ENCODE measurements around the gene ARL14. TPM values are rescaled to one million over a fixed set of nuclear protein-coding genes. Genes with fewer than 3 reads are reported as not detected.

ARL14 gene
- total and polyA plus RNA-seq, 9 donors, result not detected

DNA sequence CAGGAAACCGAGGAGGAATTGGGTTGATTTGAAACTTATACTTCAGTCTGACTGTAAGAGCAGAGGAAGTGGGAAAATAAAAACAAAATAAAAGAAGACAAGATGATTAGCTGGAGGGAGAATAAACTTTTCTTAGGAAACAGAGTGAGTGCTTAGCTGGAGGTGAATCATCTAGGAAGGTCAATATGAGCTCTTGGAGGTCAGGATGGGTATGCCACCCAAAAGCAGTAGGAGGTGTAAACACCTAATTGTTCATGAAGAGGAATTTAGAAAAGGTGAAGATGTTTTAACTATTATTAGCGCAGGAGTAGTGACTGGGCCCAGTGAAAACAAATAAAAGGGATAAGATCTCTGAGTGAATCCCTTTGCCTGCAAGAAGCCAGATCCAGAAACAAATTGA lies 39.9 kb upstream of the ARL14 start:
- Histone ChIP-seq H3K4me1 (ENCODE audit: insufficient read depth) (no peaks in the 10 kb centered on the region), H3K9me3 (no peaks in the 10 kb centered on the region), H3K27ac (no peak overlapping the region), H3K27me3 (no peaks in the 10 kb centered on the region), H3K4me3 (no peak overlapping the region), H3K36me3 (no peaks in the 10 kb centered on the region)
- no peak for DNase-seq
- intact Hi-C loops (cut with DNase I), result no loop called here
- WGBS, 3 donors, result 71 to 86% (median 76%) methylated on average over 2 of the region's 2 CpGs
- no peak for TF ChIP-seq POLR2A (IDR thresholded peaks at IDR 0.05)
- TF ChIP-seq CTCF (IDR thresholded peaks at IDR 0.05), result no peak

- 30 to 60% (median 38%) methylated on average over 2 of the region's 2 CpGs for WGBS, 3 donors
- Histone ChIP-seq H3K9me3 (no peaks in the 10 kb centered on the region), H3K4me3 (no peak overlapping the region), H3K36me3 (no peaks in the 10 kb centered on the region), H3K27me3 (no peaks in the 10 kb centered on the region), H3K27ac (no peak overlapping the region), H3K4me1 (ENCODE audit: insufficient read depth) (no peaks in the 10 kb centered on the region)
- intact Hi-C loops (cut with DNase I), result no loop called here
- TF ChIP-seq POLR2A (IDR thresholded peaks at IDR 0.05) (no peak), CTCF (IDR thresholded peaks at IDR 0.05) (no peak), EP300 (IDR thresholded peaks at IDR 0.05) (no peak)
- DNase-seq, result no peak
Observed at GRCh38 chr3:160638184-160638583, 38.8 kb upstream of the ARL14 start.

DNA sequence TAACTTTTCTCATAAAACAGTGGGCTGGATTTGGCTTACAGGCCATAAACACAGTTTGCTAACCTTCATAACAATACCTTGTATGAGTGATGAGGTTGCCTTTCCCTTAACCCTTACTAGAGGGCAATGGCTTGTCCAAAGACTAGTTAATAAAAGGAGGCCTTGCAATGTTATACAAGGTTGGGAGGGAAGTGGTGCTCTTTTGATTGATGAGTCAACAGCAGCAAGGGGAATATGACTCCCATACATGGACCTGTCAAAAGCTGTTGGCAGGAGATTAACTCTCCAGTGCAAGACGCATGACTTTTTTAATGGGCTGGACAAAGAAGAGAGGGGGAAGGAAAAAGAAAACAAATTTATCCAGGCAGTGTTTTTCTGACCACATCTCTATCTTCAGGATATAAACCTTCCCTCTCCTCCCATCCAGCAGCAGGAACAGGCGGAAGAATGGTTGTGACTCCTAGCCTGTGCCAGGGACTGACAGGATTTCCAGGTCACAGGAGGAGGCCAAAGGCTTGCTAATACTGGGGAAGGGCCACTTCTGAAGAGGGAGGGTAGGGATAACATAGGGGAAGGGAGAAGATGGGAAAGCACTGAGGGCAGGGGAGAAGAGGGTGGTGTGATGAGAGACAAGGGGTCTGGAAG lies 35.2 kb upstream of the ARL14 start:
- Histone ChIP-seq H3K27ac (no peak overlapping the region), H3K9me3 (no peaks in the 10 kb centered on the region), H3K36me3 (no peaks in the 10 kb centered on the region), H3K4me3 (no peak overlapping the region), H3K27me3 (no peaks in the 10 kb centered on the region), H3K4me1 (ENCODE audit: insufficient read depth) (no peaks in the 10 kb centered on the region)
- TF ChIP-seq CTCF (IDR thresholded peaks at IDR 0.05) (no peak), EP300 (IDR thresholded peaks at IDR 0.05) (no peak), POLR2A (IDR thresholded peaks at IDR 0.05) (no peak)
- WGBS, 3 donors, result 29 to 35% (median 31%) methylated on average over 2 of the region's 2 CpGs
- intact Hi-C loops (cut with DNase I), result no loop called here
- DNase-seq, result no peak

DNA sequence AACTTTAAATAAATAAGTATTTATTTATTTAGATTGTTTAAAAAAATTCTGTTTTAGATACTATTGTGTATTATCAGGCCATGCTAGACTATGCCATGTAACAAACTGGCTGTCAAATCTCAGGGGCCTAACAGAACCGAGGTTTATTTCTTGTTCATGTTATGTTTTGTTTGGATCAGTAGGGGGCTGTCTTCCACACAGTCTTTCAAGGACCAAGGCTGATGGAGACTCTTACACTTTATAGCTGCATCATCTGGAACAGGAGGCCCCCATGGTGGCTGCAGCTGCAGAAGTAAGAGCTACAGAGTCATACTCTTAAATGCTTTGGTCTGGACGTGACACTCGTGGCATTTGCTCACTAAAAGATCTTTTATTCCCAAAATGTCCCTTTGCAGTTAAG lies 33.0 kb upstream of the ARL14 start:
- Histone ChIP-seq H3K9me3 (no peaks in the 10 kb centered on the region), H3K36me3 (no peaks in the 10 kb centered on the region), H3K27me3 (no peaks in the 10 kb centered on the region), H3K27ac (no peak overlapping the region), H3K4me1 (ENCODE audit: insufficient read depth) (no peaks in the 10 kb centered on the region), H3K4me3 (no peak overlapping the region)
- intact Hi-C loops (cut with DNase I), result no loop called here
- DNase-seq, result no peak
- 76 to 86% (median 76%) methylated on average over 3 of the region's 3 CpGs for WGBS, 3 donors
- TF ChIP-seq POLR2A (IDR thresholded peaks at IDR 0.05), result no peak
- TF ChIP-seq CTCF (IDR thresholded peaks at IDR 0.05), result no peak
- no peak for TF ChIP-seq EP300 (IDR thresholded peaks at IDR 0.05)

Measured in ovary (tissue), 9 donors.